Urinary bladder (tissue), 4 donors: ENCODE measurements around the gene TSHR. TPM values are rescaled to one million over a fixed set of nuclear protein-coding genes. Genes with fewer than 3 reads are reported as not detected.
"Not testable (repeated sequence)": the region's sequence is repeated elsewhere in the genome, so short reads cannot be mapped to it uniquely, and the experiment has no call there.

Source experiments
- DNase-seq: peaks from one replicate; pipeline ENCODE4 v3.0.0-alpha.2; 2015; ENCODE audit errors: extremely low spot score
- H3K27ac ChIP-seq: one replicate; pipeline ENCODE4 v1.5.1; 2013; ENCODE audit warnings: low read depth, mild to moderate bottlenecking, moderate library complexity
- H3K36me3 ChIP-seq: one replicate; pipeline ENCODE4 v1.6.1; 2013; ENCODE audit warnings: mild to moderate bottlenecking, moderate library complexity; ENCODE audit not compliant: insufficient read depth
- H3K4me1 ChIP-seq: one replicate; pipeline ENCODE4 v1.6.1; 2013; ENCODE audit warnings: mild to moderate bottlenecking, moderate library complexity; ENCODE audit not compliant: insufficient read depth
- H3K4me3 ChIP-seq: one replicate; pipeline ENCODE4 v1.5.1; 2013; ENCODE audit warnings: low read depth, low read length
- WGBS: extraction: QIAGEN DNeasy Blood & Tissue Kit; methylation state at CpG from one replicate; pipeline ENCODE4 v1.1.7; 2013; 5-methylcytosine and 5-hydroxymethylcytosine counted together
- polyA plus RNA-seq: library from polyadenylated mRNA; stranded (reverse); fragments of 200-250 nt; gene quantifications from one replicate; pipeline ENCODE4 v1.2.3, GENCODE V29; 2013
- total RNA-seq: library from RNA; depleted of rRNA; stranded (reverse); fragments of >200 nt; gene quantifications from one replicate; pipeline ENCODE4 v1.2.3, GENCODE V29; 2014
- donor health status: healthy with polysubstance abuse.
- donor health status: healthy.

TSHR gene
- total and polyA plus RNA-seq, 2 donors: 0.16 to 1.1 TPM

GRCh38 chr14:80988735-80989429 lies 33.5 kb downstream of the TSHR start:
- H3K36me3 ChIP-seq: no peaks in the 10 kb centered on the region
- 77% methylated on average over 6 of the region's 6 CpGs for WGBS
- no peaks in the 10 kb centered on the region for H3K4me1 ChIP-seq
- H3K4me3 ChIP-seq: no peak overlapping the region
- DNase-seq: no peak
- no peak overlapping the region for H3K27ac ChIP-seq

- DNase-seq: no peak
- 66% methylated on average over 3 of the region's 3 CpGs for WGBS
- Histone ChIP-seq H3K4me1 (no peaks in the 10 kb centered on the region), H3K27ac (no peak overlapping the region), H3K4me3 (no peak overlapping the region), H3K36me3 (no peaks in the 10 kb centered on the region)
Observed at GRCh38 chr14:80992580-80992979, 37.2 kb downstream of the TSHR start.

- DNase-seq: no peak
- Histone ChIP-seq H3K27ac (no peak overlapping the region), H3K36me3 (no peaks in the 10 kb centered on the region), H3K4me1 (no peaks in the 10 kb centered on the region), H3K4me3 (no peak overlapping the region)
- 40% methylated on average over 13 of the region's 13 CpGs for WGBS
Observed at GRCh38 chr14:80996049-80996901, 40.9 kb downstream of the TSHR start.

GRCh38 chr14:81001447-81001846 lies 46.0 kb downstream of the TSHR start:
- DNase-seq: no peak
- WGBS: 65% methylated on average over 6 of the region's 6 CpGs
- no peaks in the 10 kb centered on the region for H3K36me3 ChIP-seq
- H3K27ac ChIP-seq: no peak overlapping the region
- no peak overlapping the region for H3K4me3 ChIP-seq
- no peaks in the 10 kb centered on the region for H3K4me1 ChIP-seq

- DNase-seq: no peak
- Histone ChIP-seq H3K36me3 (no peaks in the 10 kb centered on the region), H3K4me3 (no peak overlapping the region), H3K4me1 (no peaks in the 10 kb centered on the region), H3K27ac (no peak overlapping the region)
- 93% methylated on average over 1 of the region's 1 CpG for WGBS
Observed at GRCh38 chr14:81004575-81004974, 49.2 kb downstream of the TSHR start.

GRCh38 chr14:81005540-81006228 lies 50.3 kb downstream of the TSHR start:
- WGBS: 78% methylated on average over 8 of the region's 8 CpGs
- Histone ChIP-seq H3K27ac (no peak overlapping the region), H3K4me1 (no peaks in the 10 kb centered on the region)

GRCh38 chr14:81006266-81006665 lies 50.8 kb downstream of the TSHR start:
- no peak for DNase-seq
- H3K27ac ChIP-seq: no peak overlapping the region
- 94% methylated on average over 3 of the region's 3 CpGs for WGBS
- H3K4me3 ChIP-seq: no peak overlapping the region
- H3K36me3 ChIP-seq: no peaks in the 10 kb centered on the region
- H3K4me1 ChIP-seq: no peaks in the 10 kb centered on the region

More at GRCh38 chr14:81005540-81006228, 50.3 kb downstream of the TSHR start:
- H3K36me3 ChIP-seq: no peaks in the 10 kb centered on the region
- no peak for DNase-seq
- H3K4me3 ChIP-seq: no peak overlapping the region

- DNase-seq: no peak
- Histone ChIP-seq H3K36me3 (no peaks in the 10 kb centered on the region), H3K4me1 (no peaks in the 10 kb centered on the region), H3K27ac (no peak overlapping the region), H3K4me3 (no peak overlapping the region)
- WGBS: 70% methylated on average over 1 of the region's 1 CpG
Observed at GRCh38 chr14:81007131-81007530, 51.7 kb downstream of the TSHR start.

GRCh38 chr14:81009346-81009745 lies 53.9 kb downstream of the TSHR start:
- DNase-seq: no peak
- Histone ChIP-seq H3K4me3 (no peak overlapping the region), H3K4me1 (no peaks in the 10 kb centered on the region), H3K27ac (no peak overlapping the region), H3K36me3 (no peaks in the 10 kb centered on the region)
- 70% methylated on average over 2 of the region's 2 CpGs for WGBS

- Histone ChIP-seq H3K4me1 (no peaks in the 10 kb centered on the region), H3K4me3 (no peak overlapping the region), H3K27ac (no peak overlapping the region), H3K36me3 (no peaks in the 10 kb centered on the region)
- 85% methylated on average over 3 of the region's 3 CpGs for WGBS
- DNase-seq: no peak
Observed at GRCh38 chr14:81018251-81018650, 62.8 kb downstream of the TSHR start.

- Histone ChIP-seq H3K4me1 (no peaks in the 10 kb centered on the region), H3K36me3 (no peaks in the 10 kb centered on the region), H3K4me3 (no peak overlapping the region), H3K27ac (no peak overlapping the region)
- no peak for DNase-seq
- WGBS: 48% methylated on average over 1 of the region's 1 CpG
Observed at GRCh38 chr14:81018684-81019083, 63.3 kb downstream of the TSHR start.

- DNase-seq, H3K4me3 ChIP-seq, H3K4me1 ChIP-seq, H3K36me3 ChIP-seq, H3K27ac ChIP-seq: not testable (repeated sequence)
- 95% methylated on average over 2 of the region's 2 CpGs for WGBS
Observed at GRCh38 chr14:81019113-81019512, 63.7 kb downstream of the TSHR start.

GRCh38 chr14:81023095-81023710 lies 67.8 kb downstream of the TSHR start:
- H3K4me1 ChIP-seq: no peaks in the 10 kb centered on the region
- H3K36me3 ChIP-seq: no peaks in the 10 kb centered on the region
- DNase-seq: no peak
- no peak overlapping the region for H3K27ac ChIP-seq
- no peak overlapping the region for H3K4me3 ChIP-seq
